Stimulated activated CD4-positive, alpha-beta T cell treated with anti-CD3 and anti-CD28 coated beads, TNF-alpha, amount 100 ng/mL, for 1 hour (primary cell): ENCODE results near the gene SELENON.
A peak's percentile ranks its signal among the peaks of the same experiment; 100 is the strongest.

Source experiments
- DNase-seq, 3 donors: peaks; one replicate each; pipeline ENCODE4 v3.0.0-alpha.2; 2020; ENCODE audit warnings: low read depth in 3 of 3, low spot score in 1 of 3

The SELENON gene

DNA sequence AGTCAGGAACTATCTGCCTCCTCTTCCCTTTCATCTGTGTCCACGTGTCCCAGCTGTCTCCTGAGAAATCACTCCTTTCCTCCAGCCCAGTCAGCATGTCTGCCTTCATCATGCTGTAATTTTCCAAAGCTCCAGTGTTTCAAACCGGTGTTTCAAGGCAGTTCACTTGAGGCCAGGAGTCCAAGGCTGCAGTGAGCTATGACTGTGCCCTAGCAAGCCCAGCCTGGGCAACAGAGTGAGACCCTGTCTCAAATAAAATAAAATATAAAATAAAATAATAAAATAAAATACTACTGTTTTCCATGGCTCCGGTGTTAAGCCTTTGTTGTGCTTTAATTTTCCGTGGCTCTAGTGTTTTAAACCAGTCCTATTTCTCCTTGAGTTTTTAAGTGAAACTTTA, 7.9 kb upstream of the SELENON start:
- DNase-seq: no peak

GRCh38 chr1:25793585-25794170, 6.3 kb upstream of the SELENON start:
- DNase-seq: no peak

DNA sequence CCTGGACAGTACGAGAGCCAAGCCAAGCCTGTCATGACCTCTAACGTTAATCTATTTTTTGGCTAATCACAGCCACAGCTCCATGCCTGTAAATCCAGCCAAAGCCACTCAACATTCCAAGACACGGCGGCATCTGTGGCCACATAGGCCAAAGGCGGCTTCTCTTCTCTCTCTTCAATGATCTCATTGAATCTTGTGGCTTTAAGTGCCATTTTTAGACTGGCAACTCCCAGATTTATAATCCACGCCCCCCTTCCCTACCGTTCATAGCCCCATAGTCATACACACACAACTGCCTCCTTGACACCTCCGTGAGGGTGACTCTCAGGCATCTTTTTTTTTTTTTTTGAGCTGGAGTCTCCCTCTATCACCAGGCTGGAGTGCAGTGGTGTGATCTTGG, 5.7 kb upstream of the SELENON start:
- DNase-seq: no peak

GRCh38 chr1:25795211-25795610, 4.8 kb upstream of the SELENON start:
- no peak for DNase-seq

DNA sequence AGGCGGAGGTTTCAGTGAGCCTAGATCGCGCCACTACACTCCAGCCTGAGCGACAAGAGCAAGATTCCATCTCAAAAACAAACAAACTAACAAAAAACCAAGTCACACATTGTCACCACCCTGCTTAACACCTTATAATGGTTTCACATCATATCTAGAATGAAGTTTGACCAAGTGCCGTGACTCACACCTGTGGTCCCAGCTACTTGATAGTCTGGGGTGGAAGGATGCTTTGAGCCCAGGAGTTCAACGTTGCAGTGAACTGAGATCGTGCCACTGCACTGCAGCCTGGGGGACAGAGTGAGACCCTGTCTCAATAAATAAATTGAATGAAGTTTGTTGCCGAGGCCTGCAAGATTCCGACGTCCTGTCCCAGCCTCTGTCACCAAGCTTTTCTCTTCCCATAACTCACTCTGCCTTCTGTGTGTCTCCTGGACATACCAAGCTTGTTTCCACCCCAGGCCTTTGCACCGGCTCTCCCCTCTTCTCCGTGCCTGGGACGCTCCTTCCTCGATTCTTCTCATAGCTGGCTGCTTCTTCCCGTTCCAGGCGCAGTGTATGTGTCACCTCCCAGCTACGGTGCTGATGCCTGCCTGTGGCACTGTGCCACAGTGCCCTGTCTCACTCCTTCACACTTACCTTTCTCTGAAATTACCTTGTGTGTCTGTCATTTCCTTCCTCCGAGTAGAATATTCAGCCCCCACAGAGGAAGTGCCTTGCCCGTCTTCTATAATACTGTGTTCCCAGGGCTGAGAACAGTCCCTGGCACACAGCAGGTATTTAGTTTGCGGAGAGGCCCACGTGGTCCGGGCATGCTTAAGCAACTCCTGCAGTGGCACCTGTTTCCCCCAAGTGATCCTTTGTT, 3.8 kb upstream of the SELENON start:
- DNase-seq: no peak

DNA sequence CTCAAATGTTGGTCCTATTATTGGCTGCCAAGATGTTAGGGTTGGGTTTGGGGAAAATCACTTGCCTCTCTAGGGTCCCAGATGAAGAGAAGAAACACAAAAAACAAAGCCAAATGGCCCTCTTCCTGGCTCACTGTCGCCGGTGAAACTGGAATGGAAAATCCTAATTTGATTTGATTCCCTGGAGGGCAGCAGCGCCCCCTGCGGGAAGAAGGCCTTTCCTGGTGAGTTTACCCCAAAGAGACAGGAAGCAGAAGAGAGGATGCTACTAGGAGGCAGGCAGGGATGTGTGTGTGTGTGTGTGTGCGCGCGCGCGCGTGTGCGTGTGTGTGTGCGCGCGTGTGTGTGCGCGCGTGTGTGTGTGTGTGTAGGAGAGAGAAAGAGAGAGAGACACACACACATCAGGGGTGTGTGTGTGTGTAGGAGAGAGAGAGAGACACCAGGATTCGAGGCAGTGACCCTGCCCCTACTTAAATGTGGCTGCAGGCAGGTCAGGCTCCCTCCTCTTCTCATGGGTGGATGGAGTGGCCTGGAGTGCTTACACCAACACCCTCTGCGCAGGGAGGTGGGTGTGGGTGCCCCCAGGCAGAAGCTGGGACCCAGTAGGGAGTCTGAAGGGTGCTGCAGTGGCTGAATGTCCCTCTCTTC, 3.1 kb upstream of the SELENON start:
- peak; percentile 48 to 84 (median 67) for DNase-seq

GRCh38 chr1:25797939-25798338, 2.1 kb upstream of the SELENON start:
- DNase-seq: no peak

- DNase-seq: no peak
Measured at GRCh38 chr1:25798666-25799351, 1.2 kb upstream of the SELENON start.

DNA sequence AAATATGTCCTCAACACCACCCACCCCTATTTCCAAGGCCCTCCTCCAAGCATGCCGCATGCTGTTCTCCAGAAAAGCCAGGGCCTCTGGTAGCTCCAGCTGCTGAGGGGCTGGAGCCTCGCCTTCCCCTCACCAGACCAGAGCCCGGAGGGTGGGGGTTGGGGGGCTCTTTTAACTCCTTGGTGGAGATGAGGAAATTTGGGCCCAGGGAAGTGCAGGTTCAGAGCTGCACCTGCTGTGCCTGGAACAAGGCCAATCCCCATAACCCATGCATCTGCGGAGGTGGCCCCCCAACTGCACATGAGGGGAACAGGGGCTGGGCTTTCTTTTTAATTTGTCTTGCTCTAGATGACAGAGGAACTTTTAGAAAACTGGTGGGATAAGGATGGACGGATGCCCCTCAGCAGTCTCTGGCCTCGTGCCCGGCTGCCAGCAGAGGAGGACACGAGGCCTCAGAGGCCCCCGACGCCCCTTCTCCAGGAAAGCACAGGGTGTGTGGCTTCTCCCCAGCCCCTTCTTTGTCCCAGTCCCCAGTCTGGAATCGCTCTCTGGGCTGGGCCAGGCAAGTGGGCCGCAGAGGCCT, 550 bp upstream of the SELENON start:
- no peak for DNase-seq

DNA sequence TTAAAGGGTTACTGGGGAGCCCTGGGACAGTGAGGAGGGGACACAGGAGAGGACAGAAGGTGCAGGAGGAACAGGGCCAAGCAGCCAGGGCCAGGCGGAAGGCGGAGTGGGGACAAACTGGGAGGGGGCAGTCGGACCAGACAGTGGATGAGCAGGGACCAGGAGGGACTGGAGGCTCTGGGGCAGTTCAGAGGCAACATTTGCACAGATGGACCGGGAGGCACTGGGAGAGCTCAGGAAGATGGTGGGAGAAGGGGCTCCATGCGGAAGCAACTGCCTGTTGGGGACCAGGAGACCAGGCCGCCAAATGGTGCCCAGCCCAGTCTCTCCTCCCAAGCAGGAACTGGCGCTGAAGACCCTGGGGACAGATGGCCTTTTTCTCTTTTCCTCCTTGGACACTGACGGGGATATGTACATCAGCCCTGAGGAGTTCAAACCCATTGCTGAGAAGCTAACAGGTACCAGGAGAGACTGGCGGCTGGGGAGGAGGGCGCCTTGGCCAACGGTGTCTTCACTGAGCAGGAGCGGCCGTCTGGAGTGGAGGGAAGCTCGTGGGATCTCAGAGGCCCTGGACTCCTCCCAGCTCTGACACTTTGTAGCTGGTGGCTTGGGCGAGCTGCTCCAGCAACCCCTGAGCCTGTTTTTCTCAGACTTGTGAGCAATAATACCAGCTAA, 847 bp downstream of the SELENON start:
- no peak for DNase-seq

DNA sequence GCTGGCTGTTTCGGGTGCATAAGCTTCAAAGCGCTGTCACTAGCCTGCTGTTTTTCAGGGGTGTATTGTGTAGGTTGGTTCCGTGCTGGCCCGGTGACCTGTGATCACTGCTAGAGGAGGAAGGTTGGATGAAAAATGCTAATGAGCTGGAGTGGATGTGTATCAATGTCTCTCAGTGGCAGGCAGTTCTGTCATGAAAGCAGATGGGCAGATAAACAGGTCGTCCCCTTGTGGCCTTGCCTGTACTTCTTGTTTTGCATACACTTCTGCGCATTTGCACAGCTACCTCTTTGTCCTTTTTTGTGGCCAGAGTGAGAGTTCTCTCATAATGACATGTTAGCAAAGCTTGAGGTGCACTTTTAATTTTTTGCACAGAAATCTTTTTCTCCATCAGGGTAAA, 2.9 kb downstream of the SELENON start:
- DNase-seq: no peak

DNA sequence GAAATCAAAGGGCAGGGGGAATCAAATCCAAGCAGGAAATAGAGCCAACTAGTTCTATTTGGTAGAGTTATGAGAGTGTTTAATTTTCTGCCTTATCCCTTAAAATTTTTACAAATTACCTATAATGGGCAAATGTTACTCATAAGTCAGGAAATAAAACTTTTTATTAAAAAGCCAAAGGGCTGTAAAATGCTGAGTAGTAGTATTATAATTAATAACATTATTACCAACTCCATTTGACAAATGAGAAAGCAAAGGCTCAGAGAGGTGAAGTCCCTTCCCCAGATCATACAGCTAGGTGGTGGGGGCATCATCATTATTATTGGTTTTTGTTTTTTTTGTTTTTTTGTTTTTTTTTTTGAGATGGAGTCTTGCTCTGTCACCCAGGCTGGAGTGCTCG, 3.4 kb downstream of the SELENON start:
- DNase-seq: no peak

DNA sequence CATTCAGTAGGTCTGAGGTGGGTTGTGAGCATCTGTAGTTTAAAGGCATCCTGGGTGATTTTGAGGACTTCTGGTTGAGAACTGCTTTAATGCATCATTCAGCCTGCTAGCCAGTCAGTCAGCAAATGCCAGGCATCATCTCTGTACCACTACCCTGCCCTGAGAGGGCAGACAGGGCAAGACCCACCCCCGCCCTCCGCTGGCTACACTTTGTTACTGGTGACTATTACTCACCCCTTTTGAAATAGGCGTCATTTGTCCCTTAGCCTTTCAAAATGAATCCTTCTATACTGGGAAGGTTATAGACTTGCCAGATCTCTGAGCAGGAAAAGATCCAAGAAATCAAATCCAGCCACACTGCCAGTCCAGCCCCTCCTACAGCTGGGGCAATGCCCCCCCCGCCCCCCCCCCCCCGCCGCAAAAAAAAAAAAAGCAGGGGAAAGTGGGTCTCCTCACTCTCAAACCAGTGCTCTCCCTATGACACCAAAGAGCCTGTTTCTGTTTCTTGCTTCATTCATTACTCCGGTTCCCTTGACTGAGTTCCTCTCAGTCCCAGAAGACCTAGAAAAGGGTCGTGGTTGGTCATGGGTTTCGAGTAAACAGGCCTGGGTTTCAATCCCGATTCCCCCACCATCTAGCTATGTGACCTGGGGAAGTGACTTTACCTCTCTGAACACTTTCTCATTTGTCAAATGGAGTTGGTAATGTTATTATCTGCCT, 4.4 kb downstream of the SELENON start:
- DNase-seq: no peak

GRCh38 chr1:25804964-25805862, 5.2 kb downstream of the SELENON start:
- no peak for DNase-seq

- DNase-seq: no peak
Measured at GRCh38 chr1:25805863-25806225, 5.9 kb downstream of the SELENON start.

GRCh38 chr1:25806418-25806817, 6.4 kb downstream of the SELENON start:
- DNase-seq: no peak

DNA sequence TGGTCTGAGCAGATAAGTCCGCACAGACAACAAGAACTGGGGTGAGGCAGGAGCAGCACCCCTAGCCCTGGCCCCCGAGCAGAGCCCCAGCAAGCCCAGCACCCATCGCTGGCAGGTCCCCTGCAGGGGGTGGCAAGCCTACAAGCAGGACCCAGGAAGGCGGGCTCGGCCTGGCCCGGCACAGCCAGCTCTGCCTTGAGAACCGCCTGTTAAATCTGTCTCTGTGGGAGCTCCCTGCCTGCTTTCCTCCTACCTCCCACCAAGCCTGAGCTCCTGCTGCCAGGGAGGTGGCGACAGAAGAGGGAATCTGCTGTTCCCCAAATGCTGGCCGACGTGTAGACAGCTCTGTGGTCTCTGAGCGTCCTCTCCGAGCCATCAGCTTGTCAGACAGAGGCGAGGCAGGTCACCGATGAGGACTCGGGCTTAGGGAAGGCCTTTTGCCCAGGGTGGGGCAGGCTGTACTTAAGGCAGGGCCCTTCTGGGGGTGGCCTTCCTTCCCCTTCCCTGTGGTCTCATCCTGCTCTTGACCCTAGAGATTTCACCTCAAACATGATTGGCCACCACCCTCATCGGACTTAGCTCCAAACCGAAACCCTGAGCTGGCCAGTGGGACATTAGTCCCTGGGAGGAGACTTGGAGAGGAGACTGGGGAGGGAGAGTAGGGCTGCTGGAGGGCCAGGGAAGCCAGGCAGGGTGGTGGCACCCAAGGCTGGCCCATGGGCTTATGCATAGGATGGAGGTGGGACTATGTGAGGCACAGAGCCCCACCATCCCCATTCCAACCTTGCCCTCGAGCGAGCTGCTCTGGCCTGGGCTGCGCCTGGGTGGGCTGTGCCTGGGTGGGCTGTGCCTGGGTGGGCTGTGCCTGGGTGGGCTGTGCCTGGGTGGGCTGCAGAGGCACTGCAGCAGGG, 7.7 kb downstream of the SELENON start:
- no peak for DNase-seq
